Measurements from ENCODE around the gene KBTBD13.

GRCh38 chr15:65066635-65067316 is 9.8 kb upstream of the KBTBD13 start:
- TF ChIP-seq POLR2AphosphoS5 (IDR thresholded peaks at IDR 0.05; ENCODE audit: low read depth, low read length) (no peak), SIN3A (IDR thresholded peaks at IDR 0.05; ENCODE audit: borderline replicate concordance, insufficient read depth, low read depth, low read length) (no peak), REST (IDR thresholded peaks at IDR 0.05; ENCODE audit: insufficient read depth in 1 of 2, low read depth in 2 of 2, low read length in 1 of 2) (no peak), TCF7L2 (IDR thresholded peaks at IDR 0.05; ENCODE audit: low read depth, low read length) (no peak)
- TF ChIP-seq, protein P1, sequence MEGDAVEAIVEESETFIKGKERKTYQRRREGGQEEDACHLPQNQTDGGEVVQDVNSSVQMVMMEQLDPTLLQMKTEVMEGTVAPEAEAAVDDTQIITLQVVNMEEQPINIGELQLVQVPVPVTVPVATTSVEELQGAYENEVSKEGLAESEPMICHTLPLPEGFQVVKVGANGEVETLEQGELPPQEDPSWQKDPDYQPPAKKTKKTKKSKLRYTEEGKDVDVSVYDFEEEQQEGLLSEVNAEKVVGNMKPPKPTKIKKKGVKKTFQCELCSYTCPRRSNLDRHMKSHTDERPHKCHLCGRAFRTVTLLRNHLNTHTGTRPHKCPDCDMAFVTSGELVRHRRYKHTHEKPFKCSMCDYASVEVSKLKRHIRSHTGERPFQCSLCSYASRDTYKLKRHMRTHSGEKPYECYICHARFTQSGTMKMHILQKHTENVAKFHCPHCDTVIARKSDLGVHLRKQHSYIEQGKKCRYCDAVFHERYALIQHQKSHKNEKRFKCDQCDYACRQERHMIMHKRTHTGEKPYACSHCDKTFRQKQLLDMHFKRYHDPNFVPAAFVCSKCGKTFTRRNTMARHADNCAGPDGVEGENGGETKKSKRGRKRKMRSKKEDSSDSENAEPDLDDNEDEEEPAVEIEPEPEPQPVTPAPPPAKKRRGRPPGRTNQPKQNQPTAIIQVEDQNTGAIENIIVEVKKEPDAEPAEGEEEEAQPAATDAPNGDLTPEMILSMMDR (IDR thresholded peaks at IDR 0.05): no peak

All from Panc1 (cell line).